GM18909 (cell line): Measurements from ENCODE around the gene TMEM176A.

ENCODE experiments used
- ATAC-seq: cut with Tn5 transposase; IDR thresholded peaks from one replicate; pipeline ENCODE4 v1.9.1; 2021; ENCODE audit warnings: mild to moderate bottlenecking; ENCODE audit not compliant: unreplicated experiment, poor library complexity

TMEM176A gene

DNA sequence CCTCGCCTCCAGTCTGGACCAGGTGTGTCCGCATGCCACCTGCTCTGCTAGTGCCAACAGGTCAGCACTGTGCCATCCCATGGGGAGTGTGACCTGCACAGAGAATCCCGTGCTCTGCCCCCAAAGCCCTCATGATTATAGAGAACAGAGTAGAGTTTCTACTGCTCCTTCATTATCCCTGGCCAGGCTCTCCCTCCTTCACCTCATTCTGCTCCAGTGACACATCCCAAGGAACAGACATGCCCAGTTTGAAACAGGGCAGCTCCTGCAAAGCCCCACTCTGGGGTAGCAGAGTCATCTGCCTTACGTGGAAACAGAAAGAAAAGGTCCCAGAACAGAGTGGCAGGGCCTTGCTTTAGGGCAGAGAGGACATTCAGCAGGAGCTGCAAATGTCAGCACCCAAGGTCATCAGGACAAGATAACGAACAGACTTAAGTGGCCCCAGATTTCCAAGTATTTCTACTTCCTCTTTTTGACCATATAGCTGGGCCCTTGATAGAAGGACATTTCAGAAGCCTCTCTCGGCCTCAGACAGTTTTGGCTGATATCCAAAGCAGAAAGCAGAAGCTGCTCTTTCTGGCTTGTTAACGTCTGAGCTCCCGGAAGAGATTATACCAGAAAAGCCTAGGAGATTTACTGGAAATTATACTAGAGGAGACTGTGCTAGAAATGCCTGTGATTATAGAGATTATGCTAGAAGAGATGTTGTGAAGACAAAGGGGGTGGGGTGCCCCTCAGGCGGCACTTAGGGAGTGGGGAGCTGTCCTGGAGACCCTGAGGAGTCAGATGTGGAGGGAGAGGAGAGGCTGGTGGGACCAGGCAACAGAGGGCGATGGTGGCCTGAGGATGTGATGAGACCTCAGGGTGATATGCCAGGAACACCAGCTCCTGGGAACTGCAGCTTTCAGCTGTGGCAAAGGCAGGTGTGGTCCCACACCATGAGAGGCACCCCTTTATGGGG is 13.0 kb upstream of the TMEM176A start:
- no peak for ATAC-seq

DNA sequence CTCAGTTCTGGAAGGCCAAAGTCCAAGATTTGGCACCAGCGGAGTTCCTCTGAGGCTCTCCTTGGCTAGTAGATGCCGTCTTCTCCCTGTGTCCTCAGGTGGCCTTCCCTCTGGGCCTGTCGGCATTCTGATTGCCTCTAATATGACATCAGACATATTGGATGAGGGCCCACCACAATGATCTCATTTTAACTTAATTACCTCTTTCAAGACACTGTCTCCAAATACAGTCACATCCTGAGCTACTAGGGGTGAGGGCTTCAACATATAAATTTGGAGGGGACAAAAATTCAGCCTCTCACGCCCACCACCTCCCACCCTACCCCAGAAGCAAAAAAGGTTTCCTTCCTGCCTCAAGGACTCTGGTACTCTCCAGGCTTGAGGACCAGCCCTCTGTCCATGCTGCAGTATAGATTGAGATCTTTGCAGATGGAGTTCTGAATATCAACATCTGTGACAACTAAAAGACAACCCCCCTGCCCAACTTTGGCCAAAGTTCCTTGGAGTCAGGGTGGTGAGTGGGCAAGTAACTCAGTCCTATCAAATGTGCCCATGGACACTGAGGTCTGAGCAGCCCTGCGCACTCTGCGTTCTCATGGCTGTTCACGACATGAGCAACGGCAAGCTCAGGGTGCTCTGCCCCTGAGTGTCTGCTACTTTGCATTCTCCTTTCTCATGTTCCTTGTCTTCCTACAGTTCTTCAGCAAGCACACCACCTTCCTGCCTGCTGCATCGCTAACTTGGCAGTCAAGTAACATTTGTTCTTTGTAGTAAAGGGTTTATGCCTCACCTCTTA is 11.9 kb upstream of the TMEM176A start:
- ATAC-seq = no peak

DNA sequence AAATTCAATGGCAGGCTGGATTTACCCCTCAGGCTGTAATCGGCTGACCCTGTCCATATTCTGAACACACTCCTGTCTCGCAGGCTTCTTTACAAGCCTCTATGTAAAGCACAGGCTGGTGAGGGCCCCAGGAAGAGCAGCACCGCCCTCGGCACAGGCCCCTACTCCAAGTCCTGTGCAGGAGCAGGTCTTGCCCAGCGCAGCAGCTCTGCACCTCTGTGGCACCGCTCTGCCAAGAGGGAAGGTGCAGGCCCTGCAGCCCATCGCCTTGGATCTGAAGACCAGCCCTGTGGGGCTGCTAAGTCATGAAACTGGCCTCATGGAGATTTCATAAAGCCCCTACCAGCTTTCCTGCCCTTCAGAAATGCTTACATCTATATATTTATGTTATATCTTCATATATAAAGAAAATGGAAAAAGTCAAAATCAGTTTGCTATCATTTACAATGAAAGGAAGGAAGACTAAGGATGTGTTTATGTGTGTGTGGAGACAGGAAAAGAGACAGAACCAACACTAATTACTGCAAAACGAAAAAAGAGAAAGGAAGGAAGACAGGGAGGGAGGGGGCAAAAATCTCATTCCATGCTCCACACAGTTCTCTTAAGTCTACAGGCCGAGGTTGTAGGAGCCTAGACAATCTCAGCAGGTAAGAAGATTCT is 10.0 kb upstream of the TMEM176A start:
- no peak for ATAC-seq

DNA sequence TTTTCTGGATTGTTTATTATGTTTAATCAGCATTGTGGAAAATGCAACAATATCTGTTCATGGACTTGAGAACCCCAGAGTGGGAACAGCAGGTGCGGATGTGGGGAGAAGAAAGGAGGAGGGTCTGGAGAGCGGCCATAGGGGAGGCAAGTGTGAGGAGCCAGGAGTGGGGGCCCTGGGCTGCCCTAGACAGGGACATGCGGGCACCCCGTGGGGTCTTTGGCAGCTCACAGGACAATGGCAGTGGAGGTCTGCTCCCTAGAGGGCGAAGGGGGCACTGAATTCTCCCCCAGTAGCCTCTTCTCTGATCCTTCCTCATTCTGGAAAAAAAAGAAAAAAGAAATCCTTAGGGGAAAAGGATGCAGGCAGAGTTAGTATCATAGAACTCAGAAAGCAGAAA is 9.3 kb upstream of the TMEM176A start:
- no peak for ATAC-seq

DNA sequence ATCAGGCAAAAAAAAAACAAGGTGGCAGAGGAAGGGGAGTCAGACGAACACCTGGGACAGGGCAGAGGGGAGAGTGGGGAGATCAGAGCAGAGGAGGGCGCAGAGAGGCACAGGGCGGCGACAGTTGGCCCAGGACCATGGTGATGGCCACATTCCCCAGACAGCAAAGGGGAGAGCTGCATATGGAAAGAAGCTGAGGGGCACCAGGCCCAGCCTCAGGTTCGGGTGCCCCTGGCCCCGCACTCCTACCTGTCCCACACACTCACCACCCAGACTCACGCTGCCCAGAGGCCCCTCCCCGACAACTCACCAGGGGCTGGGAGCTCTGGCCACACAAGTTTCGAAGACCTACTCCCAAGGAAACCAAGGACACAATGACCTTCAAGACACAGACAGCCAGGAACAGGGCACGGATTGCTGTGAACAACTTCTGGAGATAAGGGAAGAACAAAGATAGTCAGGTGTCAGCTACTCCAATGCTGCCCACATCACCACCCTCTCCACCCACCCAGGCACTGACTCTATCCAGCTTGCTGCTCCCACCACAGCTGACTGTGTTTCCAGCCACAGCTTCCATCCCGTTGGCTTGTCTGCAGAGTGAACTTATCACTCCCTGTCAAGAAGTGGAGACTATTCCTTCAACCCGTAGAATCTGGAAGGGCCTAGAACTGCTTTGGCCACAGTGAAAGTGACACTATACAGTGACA is 8.7 kb upstream of the TMEM176A start:
- no peak for ATAC-seq

DNA sequence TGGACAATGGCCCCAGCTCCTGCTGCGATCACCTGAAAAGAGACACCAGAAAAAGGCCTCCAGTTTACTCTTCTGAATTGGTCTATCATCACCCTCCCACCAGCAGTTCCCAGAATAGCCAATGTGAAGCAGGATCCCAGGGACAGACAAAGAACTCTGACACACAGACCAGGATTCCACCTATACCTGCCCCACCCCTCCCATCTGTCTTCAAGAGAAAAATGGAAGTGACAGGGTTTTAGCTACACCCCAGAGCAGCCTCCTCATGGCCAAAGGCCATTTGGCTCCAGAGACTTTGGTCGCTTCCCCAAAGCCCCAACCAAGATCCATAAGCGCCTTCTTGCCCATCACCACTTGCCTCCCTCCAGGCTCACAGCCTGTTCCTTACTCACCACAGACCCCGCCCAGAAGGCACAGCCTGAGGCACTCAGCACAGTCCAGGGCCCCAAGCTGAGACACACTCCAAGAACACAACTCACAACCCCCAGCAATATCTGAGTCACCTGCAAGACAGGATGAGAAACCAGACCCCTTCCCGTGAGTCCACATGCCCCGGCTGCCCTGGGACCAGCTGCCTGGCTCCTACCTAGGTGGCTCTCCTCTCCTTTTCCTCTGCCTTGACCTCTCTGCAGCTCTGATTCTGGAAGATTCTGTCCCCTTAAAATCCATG is 6.9 kb upstream of the TMEM176A start:
- ATAC-seq = no peak

DNA sequence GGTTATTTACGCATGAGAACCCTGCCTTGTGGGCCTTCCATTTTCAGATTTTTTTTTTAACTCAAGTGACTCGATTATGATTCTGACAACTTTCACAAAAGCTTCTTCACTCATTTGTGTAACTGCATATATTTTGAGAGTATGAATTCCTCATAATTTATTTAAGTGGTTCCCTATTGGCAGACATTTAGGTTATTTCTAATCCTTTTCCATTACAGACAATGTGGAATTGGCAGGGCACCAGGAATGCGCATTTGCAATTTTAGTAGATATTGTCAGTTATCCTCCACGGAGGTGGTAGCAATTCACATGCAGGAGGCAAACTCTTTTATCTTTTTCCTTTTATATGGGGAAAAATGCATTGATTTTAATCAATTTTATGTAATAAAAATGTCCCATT is 2.9 kb upstream of the TMEM176A start:
- ATAC-seq = no peak

DNA sequence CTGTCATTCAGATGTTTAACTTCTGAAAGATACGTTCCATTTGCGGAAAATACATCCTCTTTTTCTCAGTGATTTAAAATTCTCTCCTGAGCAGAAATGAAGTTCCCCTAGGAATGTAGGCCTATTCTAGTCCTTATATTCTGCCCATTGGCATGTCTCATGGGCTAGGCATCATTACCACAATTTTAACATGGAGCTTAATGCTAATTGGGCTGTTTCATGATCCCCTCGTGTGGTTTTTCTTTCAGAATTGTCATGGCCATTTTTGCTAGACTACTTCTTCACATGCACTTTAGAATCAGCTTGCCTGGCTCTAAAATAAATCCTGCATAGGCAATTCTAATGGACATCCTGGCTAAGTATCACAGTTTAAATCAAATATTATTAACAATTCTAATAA is 1.4 kb upstream of the TMEM176A start:
- no peak for ATAC-seq

DNA sequence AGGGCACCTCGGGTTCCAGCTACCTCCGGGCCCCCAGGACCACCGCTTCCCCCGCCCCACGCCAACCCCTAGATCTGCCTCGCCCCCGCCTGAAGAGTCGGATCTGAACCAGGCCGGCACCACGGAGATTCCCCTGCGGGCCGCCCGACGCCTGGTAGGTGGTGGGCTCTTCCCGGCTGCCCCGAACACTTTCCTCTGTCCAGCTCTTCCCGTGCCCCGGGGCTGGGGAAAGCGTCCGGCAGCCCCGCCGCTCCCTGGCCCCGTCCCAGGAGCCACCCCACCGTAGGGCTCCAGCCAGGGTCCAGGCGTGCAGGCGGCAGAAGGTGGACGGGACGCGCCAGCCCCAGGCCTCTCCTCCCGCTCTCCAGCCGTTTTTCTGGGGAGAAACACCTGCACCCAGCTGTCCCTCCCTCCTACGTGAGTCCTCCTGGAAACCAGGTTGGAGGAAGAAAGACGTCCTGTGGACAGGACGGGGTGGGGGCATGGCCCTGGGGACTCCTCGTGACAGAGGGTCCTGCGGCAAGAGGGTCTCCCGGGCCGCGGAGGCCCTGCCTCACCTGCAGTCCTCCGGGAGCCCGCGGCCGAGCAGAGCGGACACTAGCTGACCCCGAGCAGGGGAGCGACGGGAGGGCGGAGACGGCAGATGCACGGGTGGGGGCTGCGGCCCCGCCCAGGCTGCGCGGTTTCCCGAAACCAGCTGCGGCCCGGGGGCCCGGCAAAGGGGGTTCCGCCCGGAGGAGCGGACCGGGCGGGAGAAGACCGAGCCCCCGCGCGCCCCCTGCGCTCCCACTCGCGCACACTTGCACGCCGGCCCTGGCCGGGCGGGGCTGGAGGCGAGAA is 608 bp upstream of the TMEM176A start, which contains the start of gene TMEM176B:
Gene TMEM176B, minus strand, starts transcription at position 624 of the 840 bp plus-strand sequence. CDS start 3,795 bp downstream, outside the sequence.
- ATAC-seq = no peak

DNA sequence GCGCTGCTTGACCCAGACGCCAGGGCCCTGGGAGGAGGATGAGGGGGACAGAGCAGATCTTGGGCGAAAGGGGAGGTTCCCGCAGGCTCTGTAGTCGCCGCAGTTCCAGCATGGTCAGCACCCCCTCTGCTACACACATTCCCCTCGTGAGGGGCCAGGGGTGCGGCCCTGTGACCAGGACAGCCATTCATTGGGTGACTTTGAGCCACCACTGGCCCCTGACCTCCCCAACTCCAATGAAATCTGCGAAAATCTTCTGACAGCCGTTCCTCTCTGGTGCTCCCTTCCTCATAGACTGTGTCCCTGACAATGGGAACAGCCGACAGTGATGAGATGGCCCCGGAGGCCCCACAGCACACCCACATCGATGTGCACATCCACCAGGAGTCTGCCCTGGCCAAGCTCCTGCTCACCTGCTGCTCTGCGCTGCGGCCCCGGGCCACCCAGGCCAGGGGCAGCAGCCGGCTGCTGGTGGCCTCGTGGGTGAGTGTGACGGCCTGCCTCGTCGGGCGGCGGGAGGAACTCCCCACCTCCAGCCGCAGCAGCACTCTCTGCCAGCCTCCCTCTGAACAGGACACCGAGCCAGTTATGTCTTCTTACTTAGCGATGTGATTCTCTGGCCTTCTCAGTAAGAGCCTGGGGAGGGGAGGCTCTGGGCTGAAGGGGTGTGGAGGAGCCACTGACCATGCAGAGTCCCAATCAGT is 825 bp downstream of the TMEM176A start:
- no peak for ATAC-seq

DNA sequence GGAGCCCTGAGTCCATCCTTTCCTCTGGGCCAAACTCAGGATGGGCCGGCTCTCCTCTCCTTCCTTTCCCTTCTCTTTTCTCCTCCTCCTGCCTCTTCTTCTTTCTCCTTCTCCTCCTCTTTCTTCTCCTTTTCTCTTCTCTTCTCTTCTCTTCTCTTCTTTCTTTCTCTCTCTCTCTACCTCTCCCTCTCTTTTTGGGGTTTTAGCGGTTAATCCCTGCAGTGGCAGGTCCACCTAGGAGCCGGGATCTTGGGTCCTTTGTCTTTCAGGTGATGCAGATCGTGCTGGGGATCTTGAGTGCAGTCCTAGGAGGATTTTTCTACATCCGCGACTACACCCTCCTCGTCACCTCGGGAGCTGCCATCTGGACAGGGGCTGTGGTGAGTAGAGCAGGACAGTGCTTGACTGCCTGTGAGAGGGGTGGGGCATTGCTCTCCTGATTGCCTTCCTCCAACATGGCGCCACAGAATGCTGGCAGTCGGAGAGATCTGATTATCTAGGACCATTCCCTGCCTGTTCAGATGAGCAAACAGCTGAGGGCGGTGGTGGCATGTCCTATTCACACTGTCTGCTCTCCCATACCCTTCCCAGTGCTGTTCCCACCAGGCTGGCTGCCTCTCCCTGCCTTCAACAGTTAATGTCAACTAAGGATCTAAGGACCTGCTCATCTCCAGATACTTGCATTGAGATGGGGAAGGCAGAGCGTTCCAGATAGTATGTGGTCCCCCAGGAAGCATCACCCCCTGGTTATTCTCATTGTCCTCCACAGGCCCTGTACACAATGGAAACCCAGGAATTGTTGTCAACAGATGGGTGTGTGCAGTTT is 1.6 kb downstream of the TMEM176A start:
- ATAC-seq = no peak

DNA sequence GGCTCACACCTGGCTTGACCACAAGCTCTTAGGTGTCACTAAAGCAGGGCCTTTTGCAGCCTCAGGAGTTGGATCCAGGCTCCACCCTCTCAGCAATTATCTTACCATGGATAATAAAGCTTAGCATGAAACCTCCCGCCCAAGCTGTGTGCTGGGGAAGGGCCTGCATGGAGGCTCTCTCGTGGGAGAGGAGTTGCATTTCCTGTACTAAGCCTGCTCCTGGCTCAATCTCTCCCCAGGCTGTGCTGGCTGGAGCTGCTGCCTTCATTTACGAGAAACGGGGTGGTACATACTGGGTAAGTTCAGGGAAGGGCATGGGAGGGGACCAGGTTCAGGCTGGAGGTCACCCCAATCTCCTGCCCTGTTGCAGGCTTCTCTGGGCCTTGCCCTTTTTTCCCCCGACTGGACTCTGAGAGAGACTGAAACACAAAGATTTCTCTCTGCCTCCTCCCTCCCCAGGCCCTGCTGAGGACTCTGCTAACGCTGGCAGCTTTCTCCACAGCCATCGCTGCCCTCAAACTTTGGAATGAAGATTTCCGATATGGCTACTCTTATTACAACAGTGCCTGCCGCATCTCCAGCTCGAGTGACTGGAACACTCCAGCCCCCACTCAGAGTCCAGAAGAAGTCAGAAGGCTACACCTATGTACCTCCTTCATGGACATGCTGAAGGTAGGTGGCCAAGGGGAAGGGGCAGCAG is 2.7 kb downstream of the TMEM176A start:
- ATAC-seq = no peak

DNA sequence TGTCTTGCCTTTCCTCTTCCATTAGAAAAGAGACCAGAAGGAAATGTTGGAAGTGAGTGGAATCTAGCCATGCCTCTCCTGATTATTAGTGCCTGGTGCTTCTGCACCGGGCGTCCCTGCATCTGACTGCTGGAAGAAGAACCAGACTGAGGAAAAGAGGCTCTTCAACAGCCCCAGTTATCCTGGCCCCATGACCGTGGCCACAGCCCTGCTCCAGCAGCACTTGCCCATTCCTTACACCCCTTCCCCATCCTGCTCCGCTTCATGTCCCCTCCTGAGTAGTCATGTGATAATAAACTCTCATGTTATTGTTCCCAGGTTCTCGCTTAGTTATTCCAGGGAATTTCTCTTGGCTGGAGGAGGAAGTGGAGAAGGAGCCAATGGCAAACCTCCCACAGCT is 4.2 kb downstream of the TMEM176A start:
- ATAC-seq = no peak

DNA sequence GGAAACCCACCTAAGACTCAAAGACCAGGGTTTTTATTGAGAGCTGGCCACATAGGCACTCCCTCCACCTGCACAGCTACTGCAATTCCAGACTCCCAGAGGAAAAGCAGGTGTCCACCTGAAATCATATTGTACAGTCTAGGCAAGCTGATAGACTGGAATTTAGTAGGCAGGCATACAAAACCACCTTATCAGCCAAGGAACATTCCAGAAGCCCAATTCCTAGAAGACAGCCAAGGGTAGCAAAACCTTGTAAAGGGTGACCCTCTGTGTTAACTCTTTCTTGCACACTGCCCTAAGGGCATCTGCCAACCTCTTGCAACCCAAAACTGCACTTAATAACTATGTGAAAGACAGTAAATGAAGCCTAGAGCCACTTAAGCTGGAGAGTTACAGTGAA is 5.3 kb downstream of the TMEM176A start:
- no peak for ATAC-seq

DNA sequence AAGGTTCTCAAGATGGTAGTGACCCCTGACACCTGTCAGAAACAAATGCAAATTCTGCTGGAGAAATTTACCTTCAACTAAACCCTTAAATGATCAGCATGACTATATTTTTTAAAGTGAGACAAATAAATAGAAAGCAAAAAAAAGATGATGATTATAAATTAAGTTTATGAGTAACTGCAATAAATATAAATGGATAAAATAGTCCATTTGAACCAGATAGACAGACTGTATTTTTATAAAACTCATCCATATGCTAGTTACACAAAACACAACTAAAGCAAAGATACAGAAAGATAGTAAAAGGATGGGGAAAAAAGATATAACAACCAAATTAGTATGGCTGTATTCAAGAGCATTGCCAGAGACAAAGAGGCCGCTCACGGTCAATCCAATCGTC is 5.9 kb downstream of the TMEM176A start:
- ATAC-seq = no peak

DNA sequence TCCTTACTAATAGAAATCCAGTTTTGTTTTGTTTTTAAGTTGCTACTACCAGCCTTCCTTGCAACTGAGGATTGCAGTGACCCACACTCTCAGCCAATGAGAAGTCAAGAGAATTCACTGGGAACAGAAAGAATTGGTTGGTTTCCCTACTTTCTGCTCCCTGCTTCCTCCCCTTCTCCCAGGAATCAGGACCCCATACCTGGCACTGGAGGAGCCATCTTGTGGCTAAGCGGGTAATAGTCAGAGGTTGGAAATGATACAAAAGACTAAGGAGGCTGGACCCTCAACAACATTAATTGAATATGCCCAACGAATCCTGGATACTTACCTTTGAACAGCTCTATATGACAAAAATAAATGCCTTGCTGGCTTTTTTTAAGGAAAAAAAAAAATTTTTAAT is 6.3 kb downstream of the TMEM176A start:
- no peak for ATAC-seq
